Body of pancreas (tissue), 4 donors: ENCODE data around the gene MRPL11. TPM values are rescaled to one million over a fixed set of nuclear protein-coding genes. Genes with fewer than 3 reads are reported as not detected.
A peak's percentile ranks its signal among the peaks of the same experiment; 100 is the strongest.

Experiments
- ATAC-seq: fragments of 150-250 bp; one replicate; pipeline ENCODE4 v1.9.1; 2016
- DNase-seq, 4 donors: peaks; one replicate each; pipeline ENCODE4 v3.0.0-alpha.2; 2019
- H3K27ac ChIP-seq, 4 donors: fragments of 200-600 bp; sonication (generic); 1 replicate in 3 of 4; 2 replicates in 1 of 4; pipeline versions ENCODE4 v1.5.1 to v1.6.1; 2016 to 2019; ENCODE audit warnings: mild to moderate bottlenecking in 1 of 4, mixed read lengths in 1 of 4, moderate library complexity in 1 of 4
- H3K27me3 ChIP-seq, 2 donors: fragments of 200-600 bp; sonication (generic); one replicate each; pipeline ENCODE4 v1.6.0; 2016; ENCODE audit warnings: mild to moderate bottlenecking in 1 of 2
- H3K36me3 ChIP-seq, 2 donors: fragments of 200-600 bp; sonication (generic); replicated peaks in 1 of 2; 2 replicates each; pipeline ENCODE4 v1.5.1; 2016; ENCODE audit warnings: low read depth in 2 of 2; ENCODE audit not compliant: insufficient read depth in 1 of 2
- H3K4me1 ChIP-seq: fragments of 200-600 bp; sonication (generic); one replicate; pipeline ENCODE4 v1.6.0; 2016
- H3K4me3 ChIP-seq, 2 donors: fragments of 200-600 bp; sonication (generic); 1 replicate in 1 of 2; 2 replicates in 1 of 2; pipeline ENCODE4 v1.5.1; 2016 to 2019
- H3K9me3 ChIP-seq, 3 donors: fragments of 200-600 bp; sonication (generic); 1 replicate in 2 of 3; 2 replicates in 1 of 3; pipeline ENCODE4 v1.5.1; 2016
- POLR2A ChIP-seq, 3 donors: fragments of 450-650 bp; IDR thresholded peaks; one replicate each; pipeline ENCODE4 v1.6.1; 2016; ENCODE audit warnings: antibody characterized with exemption in 3 of 3, mild to moderate bottlenecking in 2 of 3
- WGBS, 2 donors: methylation state at CpG; one replicate each; pipeline ENCODE4 v1.1.5; 2017; 5-methylcytosine and 5-hydroxymethylcytosine counted together
- intact Hi-C: fragments of 100-400 bp; cut with DNase I; formaldehyde crosslinking; loops from one replicate; pipeline ENCODE4 v1.15.1; 2023
- total RNA-seq, 2 donors: library from RNA; depleted of rRNA; stranded (reverse); fragments of >200 nt; gene quantifications; one replicate each; pipeline ENCODE4 v1.1.0, GENCODE V29; 2016
- TF ChIP-seq, protein P1 (sequence below), 7 experiments: fragments of 450-650 bp in 4 of 7; fragments of 200-600 bp in 3 of 7; sonication (generic) in 3 of 7; IDR thresholded peaks; one replicate each; pipeline ENCODE4 v1.5.1; 2016 to 2019; ENCODE audit warnings: antibody characterized with exemption in 7 of 7

The MRPL11 gene
- total RNA-seq, 2 donors from 2014 or later, result 20.8 to 22.1 TPM

DNA sequence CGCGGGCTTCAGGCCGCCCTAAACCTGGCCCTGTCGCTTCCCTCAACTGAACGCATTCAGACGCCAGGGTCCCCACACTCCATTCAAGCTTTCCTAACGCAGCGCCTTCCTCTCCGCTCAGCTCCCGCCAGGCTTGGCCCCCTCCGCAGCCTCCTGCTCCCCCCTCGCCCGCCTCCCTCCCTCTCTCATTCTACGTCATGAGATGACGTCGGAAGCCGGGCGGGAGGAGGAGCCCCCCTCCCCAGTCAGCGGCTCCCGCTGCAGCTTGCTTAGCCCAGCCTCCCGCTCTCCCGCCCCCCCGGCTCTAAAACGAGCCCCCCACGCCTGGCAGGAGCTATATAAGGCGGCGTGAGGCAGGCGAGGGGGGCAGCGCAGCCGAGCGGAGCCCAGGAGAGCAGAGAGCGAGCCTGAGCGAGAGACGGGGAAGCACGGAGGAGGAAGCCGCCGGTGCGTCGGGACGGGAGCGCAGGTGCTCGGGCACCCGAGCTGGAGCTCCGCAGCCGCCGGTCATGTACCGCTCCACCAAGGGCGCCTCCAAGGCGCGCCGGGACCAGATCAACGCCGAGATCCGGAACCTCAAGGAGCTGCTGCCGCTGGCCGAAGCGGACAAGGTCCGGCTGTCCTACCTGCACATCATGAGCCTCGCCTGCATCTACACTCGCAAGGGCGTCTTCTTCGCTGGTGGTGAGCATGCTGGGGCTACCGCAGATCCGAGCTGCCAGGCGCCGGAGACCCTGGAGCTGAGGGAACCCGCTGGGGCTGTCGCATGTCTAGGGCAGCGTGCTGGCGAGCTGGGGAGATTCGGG, 17.8 kb downstream of the MRPL11 start, which contains the start of gene NPAS4:
NPAS4 (plus strand) TSS at position 365 of the 806 bp plus-strand sequence; CDS start at position 510, 145 bp downstream.
- intact Hi-C loops, result no loop called here
- no peak for ATAC-seq
- no peak within 1 kb of the TSS for H3K27ac ChIP-seq

DNA sequence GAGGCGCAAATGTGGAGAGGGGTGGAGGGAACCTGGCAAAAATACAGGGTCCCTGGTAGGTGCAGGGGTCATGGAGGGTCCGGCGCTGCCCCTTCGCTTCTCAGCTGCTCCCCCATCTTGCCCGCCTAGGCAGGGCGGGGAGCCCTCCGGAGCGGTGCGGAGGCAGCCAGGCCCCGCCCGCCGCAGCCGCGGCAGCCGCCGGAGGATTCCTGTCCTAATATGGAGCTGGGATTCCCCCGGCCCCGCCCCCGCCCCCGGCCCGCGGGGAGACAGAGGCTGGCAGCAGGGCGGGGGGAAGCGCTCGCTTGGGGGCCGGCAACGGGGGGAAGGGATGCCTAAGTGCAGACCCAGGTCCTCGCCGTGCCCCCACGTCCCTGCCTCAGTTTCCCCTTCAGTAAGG, 18.8 kb downstream of the MRPL11 start:
- Histone ChIP-seq H3K4me1 (peaks cover 8% of the 10 kb centered on the region), H3K9me3 (no peaks in the 10 kb centered on the region), H3K36me3 (no peaks in the 10 kb centered on the region), H3K4me3 (no peak overlapping the region), H3K27me3 (no peaks in the 10 kb centered on the region), H3K27ac (no peak overlapping the region)
- WGBS, 2 donors, result 3 to 6% methylated on average over 5 to 24 of the region's 30 CpGs
- intact Hi-C loops, result no loop called here
- no peak for ATAC-seq
- no peak for TF ChIP-seq POLR2A (IDR thresholded peaks at IDR 0.05)
- TF ChIP-seq, protein P1, sequence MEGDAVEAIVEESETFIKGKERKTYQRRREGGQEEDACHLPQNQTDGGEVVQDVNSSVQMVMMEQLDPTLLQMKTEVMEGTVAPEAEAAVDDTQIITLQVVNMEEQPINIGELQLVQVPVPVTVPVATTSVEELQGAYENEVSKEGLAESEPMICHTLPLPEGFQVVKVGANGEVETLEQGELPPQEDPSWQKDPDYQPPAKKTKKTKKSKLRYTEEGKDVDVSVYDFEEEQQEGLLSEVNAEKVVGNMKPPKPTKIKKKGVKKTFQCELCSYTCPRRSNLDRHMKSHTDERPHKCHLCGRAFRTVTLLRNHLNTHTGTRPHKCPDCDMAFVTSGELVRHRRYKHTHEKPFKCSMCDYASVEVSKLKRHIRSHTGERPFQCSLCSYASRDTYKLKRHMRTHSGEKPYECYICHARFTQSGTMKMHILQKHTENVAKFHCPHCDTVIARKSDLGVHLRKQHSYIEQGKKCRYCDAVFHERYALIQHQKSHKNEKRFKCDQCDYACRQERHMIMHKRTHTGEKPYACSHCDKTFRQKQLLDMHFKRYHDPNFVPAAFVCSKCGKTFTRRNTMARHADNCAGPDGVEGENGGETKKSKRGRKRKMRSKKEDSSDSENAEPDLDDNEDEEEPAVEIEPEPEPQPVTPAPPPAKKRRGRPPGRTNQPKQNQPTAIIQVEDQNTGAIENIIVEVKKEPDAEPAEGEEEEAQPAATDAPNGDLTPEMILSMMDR (IDR thresholded peaks at IDR 0.05), result no peak
- DNase-seq, result no peak

More for the DNA sequence above, 17.8 kb downstream of the MRPL11 start, which contains the start of gene NPAS4:
- H3K4me1 ChIP-seq, result peaks cover 8% of the 10 kb centered on the region
- H3K36me3 ChIP-seq, result no peaks in the 10 kb centered on the region
- WGBS, 2 donors, result 2 to 4% methylated on average over 10 to 71 of the region's 71 CpGs
- DNase-seq, result peak in 2 of 4 donors; percentile 18 to 41
- TF ChIP-seq, protein P1 (IDR thresholded peaks at IDR 0.05), result no peak
- no peak for TF ChIP-seq POLR2A (IDR thresholded peaks at IDR 0.05)
- H3K4me3 ChIP-seq, result no peak within 1 kb of the TSS
- no peaks in the 10 kb centered on the region for H3K9me3 ChIP-seq
- no peaks in the 10 kb centered on the region for H3K27me3 ChIP-seq

DNA sequence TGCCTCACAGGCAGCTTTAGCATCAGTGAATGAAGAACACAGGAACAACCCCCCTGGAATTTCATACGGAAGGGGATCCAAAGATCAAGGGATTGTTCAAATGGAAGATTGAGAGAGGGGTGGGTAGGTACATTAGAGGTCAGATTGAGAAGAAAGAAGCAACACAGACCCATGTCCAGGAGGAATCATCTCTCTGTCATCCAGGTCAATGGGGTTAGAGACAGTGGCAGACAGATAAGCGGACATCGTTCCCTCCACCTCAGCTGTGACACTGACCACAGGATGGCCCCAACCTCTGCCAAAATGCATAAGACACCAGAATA, 19.7 kb downstream of the MRPL11 start:
- intact Hi-C loops, result no loop called here
- Histone ChIP-seq H3K4me3 (no peak overlapping the region), H3K9me3 (no peaks in the 10 kb centered on the region), H3K27ac (no peak overlapping the region), H3K4me1 (peaks cover 8% of the 10 kb centered on the region), H3K36me3 (no peaks in the 10 kb centered on the region), H3K27me3 (no peaks in the 10 kb centered on the region)
- TF ChIP-seq, protein P1 (IDR thresholded peaks at IDR 0.05), result no peak
- TF ChIP-seq POLR2A (IDR thresholded peaks at IDR 0.05), result no peak
- 44 to 46% methylated on average over 3 of the region's 3 CpGs for WGBS, 2 donors
- ATAC-seq (no peak), DNase-seq (no peak)

DNA sequence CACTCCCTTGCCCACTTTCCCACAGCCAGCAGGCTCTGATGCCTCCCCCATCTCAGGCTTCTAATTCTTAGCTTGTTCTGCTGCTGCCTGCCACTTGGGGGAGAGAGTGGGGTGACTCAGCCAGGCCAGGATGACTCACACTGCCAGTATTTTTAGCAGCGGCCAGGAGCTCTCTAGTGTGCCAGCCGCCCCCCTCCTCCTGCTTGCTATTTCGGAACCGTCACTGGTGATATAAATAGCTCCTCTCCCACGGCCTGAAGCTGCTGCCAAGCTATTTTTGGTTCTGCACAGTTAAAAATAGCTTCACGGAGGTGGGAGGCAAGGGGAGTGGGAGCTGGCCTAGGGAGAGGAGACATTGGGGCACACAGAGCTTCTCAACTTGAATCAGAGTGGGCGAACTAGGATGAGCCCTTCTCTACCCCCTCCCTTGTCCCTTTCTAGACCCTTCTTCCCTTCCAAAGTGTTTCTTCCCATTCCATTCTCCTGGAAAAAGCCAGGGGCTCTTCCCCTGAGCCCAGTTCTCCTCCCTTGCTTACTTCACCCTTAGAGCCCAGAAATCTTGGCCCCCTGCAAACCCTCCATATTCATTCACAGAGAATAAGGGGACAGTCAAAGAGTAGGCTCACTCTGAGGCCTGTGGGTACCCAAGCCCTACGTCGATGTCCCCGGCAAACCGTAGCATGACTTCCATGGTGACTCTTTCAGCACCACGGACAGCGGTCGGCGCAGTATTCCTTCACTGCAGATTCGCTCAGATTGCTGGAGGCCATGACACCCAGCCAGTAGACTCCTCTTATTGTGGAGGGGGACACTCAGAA, 20.3 kb downstream of the MRPL11 start:
- Histone ChIP-seq H3K9me3 (no peaks in the 10 kb centered on the region), H3K27ac (no peak overlapping the region), H3K4me3 (no peak overlapping the region), H3K27me3 (no peaks in the 10 kb centered on the region), H3K4me1 (peaks cover 8% of the 10 kb centered on the region), H3K36me3 (no peaks in the 10 kb centered on the region)
- TF ChIP-seq, protein P1 (IDR thresholded peaks at IDR 0.05), result peak in 3 of 7 experiments; percentile 4 to 28 (median 25)
- TF ChIP-seq POLR2A (IDR thresholded peaks at IDR 0.05), result no peak
- ATAC-seq (peak; percentile 30), DNase-seq (peak; percentile 61 to 71 (median 64))
- intact Hi-C loops, result no loop called here
- WGBS, 2 donors, result 4 to 12% methylated on average over 16 of the region's 16 CpGs
